GM12873 (cell line): ENCODE results near the gene USP48.

Source experiments
- CTCF ChIP-seq: IDR thresholded peaks from 2 replicates; pipeline ENCODE4 v1.5.1; 2012; ENCODE audit warnings: low read depth, mild to moderate bottlenecking, moderate library complexity, low read length, control low read depth; ENCODE audit not compliant: insufficient read depth; ENCODE audit errors: missing control alignments

Gene USP48

DNA sequence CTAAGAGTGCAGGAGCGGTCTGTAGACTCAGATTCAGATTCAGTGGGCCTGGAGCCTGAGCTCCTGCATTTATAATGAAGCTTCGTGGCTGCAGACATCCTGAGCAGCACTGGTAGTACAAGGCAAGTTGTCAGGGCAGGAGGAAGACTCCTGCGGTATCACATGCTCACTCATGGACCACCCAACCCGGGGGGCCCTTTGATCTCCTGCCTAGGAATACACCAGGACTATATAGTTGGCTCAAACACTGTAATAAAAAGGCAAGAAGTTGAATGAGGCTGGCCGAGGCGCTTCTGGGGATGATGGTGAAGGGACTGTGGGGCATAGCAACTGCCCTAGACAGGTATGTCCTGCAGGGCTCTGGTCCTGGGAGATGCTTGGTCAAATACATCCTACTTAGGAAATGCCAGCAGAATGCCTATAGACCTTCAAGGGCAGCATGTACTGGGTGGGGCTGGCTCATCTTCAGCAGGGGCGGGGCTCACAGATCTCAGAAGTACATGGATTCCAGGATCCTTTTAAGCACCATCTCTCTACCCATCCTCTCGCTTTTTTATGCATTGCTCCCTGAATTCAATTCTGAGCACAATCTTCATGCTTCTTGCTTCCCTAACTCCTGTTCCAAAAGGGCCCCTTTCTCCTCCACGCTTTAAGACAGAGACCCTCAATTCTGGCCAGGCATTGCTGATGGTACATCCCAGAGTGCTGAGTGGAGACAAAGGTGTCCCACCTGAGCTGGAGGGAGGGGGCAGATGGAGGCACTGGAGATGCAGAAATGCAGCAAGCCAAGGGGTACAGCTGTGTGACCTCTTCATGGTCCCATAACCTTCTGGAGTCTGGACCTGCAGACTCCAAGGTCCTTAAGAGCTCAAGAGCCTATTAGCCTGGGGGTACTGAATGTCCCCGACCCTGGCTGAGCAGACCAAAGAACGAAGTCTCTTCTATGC is 111.7 kb downstream of the USP48 start:
- TF ChIP-seq CTCF, result no peak

GRCh38 chr1:21670059-21670881 is 112.7 kb downstream of the USP48 start:
- no peak for TF ChIP-seq CTCF

- TF ChIP-seq CTCF, result peak; percentile 5
These were observed 113.5 kb downstream of the USP48 start, which contains the start of gene RAP1GAP for GRCh38 chr1:21669258-21670058. Gene RAP1GAP, minus strand, starts transcription at chr1:21669357. Its CDS starts 49,325 bp downstream, at chr1:21620032.

DNA sequence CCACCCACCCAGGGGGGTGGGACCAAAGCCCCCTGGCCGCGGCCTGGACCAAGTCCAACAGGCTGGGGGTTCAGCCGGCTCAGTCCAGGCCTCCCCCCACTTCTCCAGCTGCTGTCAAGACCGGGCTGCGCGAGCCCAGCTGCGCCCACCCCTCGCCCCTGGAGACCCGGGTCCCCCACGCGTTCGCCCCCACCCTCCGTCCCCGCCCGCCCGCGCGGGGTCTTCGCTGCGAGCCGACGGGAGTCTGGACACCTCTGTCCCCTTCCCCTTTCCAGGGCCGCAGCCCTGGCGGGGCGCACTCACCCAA is 114.0 kb downstream of the USP48 start:
- TF ChIP-seq CTCF, result no peak

DNA sequence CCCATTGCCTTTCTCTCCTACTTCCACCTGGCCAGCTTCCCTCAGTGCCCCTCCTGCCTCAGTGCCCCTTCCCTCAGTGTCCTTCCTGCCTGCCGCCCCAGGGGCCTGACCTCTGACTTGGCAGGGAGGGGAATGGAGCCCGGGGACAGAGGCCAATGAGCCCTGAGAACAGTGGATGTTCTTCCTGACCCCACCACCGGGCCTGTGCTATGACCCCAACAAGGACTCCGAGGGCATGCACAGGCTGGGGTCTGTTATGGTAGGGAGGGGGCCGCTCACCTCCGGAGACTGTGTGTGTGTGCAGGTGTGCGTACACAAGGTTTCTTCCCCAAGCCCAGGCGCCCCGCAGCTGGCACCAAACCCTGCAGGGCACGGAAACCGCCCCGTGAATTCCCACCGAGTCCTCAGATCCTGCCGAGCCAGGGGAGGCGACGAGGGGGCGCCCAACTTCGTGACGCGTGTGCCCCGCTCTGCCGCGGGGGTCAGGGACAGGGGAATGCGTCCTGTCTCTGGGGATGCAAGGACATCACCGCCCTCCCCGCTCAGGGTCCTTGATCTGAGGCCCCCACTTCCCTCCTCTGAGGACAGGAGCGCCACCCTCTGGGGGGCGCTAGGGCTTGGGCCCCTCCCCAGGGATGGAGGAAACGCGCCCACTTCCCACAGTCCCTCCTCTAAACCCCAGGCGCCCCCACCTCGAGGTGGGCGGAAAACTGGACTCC is 114.6 kb downstream of the USP48 start:
- TF ChIP-seq CTCF, result no peak

DNA sequence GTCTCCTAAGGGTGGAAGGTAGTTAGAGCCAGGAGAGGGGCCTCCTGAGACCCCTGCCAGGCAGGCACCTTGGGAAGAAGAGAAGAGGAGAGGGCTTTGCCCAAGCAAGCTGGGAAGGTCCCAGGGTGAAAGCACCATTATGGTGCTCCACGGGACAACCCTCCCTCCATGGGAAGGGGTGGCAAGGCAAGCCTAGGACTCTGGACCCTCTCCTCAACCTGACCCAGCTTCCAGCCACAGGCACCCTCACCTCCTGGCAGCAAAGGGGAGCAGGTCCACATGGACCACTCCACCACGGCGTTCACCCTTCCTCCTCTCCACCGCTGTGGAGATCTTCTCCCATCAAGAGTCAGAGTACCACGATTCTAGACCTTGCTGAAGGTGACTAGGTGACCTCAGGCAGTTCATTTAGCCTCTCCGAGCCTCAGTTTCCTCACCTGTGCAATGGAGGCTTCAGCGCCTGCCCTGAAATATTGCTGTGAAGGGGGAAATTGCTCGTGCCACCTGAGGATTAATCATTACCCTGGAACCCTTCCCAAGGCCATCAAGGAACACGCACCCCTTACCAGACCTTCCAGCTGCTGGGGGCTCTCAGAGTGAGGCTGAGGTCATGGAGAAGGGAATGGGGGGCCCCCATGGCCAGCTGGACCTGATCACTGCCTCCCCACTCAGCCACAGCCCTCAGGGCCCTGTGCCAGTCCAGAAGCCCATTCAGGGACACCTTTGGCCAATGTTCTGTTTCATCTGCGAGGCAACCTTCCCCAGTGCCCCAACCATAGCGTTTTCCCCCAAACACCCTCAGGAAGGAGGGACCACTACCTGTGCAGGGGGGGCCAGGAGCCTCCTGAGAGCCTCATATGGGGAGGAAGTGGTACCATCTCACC is 115.4 kb downstream of the USP48 start:
- TF ChIP-seq CTCF, result no peak
